NK-92 (cell line): ENCODE data around the gene RABGGTA.

Experiments
- DNase-seq: peaks from one replicate; lab custom pipeline; 2025; ENCODE audit not compliant: unreplicated experiment; lab: John Stamatoyannopoulos, UW

The RABGGTA gene, protein sequence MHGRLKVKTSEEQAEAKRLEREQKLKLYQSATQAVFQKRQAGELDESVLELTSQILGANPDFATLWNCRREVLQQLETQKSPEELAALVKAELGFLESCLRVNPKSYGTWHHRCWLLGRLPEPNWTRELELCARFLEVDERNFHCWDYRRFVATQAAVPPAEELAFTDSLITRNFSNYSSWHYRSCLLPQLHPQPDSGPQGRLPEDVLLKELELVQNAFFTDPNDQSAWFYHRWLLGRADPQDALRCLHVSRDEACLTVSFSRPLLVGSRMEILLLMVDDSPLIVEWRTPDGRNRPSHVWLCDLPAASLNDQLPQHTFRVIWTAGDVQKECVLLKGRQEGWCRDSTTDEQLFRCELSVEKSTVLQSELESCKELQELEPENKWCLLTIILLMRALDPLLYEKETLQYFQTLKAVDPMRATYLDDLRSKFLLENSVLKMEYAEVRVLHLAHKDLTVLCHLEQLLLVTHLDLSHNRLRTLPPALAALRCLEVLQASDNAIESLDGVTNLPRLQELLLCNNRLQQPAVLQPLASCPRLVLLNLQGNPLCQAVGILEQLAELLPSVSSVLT

DNA sequence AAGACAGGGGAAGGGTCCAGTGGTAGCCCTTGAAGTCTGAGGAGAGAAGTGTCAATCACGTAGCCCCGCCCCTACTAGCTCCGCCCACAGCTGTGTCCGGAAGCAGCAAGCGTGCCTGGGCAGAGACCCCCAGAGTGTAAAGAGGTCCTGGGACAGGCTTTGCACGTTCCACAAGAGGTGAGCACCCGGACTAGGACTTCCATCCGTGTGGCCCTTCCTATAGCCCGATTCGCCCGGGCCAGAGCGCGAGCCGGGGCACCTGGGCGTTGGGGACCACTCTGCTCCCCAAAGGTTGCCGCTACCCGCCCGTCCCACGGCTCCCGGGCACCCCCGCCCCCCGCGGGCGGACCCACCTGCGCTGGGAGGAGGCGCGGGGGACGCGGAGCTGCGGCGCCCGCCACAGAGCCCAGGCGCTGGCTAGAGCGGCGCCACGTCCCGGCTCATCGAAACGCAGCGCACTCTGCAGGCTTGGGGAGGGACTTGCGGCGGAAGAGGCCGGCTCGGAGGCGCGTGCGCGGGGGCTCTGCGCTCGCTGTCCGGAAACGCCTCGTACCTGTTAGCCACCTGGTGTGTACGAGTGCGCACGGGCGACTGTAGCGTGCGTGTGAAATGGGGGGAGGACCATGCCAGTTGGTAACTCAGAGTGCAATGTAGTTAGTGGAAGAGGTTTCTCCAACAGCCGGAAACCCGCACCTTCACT is at the start of gene RABGGTA:
RABGGTA (minus strand) TSS at position 464 of the 700 bp plus-strand sequence. CDS start 482 bp downstream, outside the sequence.
- peak; percentile 64 for DNase-seq

GRCh38 chr14:24317141-24317928 is 45.9 kb upstream of the RABGGTA start:
- no peak for DNase-seq

- DNase-seq = no peak
Observed at GRCh38 chr14:24316597-24316950, 45.2 kb upstream of the RABGGTA start.

DNA sequence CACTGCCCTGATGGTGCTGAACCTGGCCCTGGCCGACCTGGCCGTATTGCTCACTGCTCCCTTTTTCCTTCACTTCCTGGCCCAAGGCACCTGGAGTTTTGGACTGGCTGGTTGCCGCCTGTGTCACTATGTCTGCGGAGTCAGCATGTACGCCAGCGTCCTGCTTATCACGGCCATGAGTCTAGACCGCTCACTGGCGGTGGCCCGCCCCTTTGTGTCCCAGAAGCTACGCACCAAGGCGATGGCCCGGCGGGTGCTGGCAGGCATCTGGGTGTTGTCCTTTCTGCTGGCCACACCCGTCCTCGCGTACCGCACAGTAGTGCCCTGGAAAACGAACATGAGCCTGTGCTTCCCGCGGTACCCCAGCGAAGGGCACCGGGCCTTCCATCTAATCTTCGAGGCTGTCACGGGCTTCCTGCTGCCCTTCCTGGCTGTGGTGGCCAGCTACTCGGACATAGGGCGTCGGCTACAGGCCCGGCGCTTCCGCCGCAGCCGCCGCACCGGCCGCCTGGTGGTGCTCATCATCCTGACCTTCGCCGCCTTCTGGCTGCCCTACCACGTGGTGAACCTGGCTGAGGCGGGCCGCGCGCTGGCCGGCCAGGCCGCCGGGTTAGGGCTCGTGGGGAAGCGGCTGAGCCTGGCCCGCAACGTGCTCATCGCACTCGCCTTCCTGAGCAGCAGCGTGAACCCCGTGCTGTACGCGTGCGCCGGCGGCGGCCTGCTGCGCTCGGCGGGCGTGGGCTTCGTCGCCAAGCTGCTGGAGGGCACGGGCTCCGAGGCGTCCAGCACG is 44.6 kb upstream of the RABGGTA start:
- no peak for DNase-seq

DNA sequence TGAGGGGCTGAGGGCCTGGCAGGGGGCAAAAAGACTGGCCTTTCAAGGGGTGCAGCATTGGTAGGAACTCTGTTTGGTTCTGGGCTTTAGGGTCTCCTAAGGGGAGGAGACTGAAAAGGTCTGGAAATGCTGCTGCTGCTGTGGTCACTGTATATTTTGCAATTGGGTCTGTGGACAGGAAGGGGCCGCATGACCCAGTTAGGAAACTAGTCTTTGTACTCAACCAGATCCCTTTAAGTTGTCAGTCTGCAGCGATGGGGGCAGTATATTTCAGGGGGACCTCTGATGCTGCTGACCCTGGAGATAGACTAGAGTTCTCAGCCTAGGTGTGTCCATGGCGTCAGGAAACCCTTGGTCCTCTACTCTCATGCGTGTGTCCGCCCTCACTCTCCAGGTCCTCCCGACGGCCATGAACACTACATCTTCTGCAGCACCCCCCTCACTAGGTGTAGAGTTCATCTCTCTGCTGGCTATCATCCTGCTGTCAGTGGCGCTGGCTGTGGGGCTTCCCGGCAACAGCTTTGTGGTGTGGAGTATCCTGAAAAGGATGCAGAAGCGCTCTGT is 43.9 kb upstream of the RABGGTA start:
- DNase-seq = no peak

GRCh38 chr14:24314377-24315193 is 43.2 kb upstream of the RABGGTA start:
- DNase-seq = no peak

- DNase-seq = no peak
Observed at GRCh38 chr14:24313913-24314312, 42.5 kb upstream of the RABGGTA start.

- no peak for DNase-seq
Observed at GRCh38 chr14:24312736-24313507, 41.5 kb upstream of the RABGGTA start.

DNA sequence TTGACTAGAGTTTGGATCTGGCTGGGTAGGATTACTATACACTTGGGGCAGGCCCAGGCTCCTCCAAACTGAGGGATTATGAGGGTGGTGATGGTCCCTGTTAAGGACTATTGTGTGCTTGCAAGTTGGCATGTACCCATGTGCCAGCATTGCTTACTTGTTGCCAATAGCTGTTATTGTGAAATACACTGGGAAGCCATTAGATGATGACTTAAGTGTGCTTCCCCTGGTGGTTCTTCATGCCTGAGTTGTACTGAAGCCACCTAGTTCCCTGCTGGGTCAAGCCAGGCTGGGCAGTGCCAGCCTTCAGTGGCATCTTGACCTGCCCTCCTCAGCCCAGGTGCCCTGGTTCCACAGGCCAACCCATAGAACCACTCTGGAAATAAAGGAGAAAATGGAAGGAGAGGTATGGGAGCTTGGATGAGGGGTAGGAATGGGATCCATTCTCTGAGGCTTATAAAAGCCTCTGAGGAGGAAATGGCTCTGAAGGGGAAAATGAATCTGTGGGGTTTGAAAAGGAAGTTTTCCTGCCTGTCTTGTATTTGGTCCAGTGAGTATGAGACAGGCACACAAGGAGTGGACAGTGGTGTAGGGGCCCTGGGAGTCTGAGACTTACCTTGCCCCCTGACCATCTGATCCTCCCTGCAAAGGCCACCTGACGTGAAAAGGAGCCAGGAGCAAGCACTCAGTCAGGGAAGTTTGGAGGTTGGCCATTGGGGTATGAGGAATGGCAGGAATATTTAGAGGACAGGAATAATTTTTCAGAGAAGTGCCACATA is 40.6 kb upstream of the RABGGTA start:
- no peak for DNase-seq

DNA sequence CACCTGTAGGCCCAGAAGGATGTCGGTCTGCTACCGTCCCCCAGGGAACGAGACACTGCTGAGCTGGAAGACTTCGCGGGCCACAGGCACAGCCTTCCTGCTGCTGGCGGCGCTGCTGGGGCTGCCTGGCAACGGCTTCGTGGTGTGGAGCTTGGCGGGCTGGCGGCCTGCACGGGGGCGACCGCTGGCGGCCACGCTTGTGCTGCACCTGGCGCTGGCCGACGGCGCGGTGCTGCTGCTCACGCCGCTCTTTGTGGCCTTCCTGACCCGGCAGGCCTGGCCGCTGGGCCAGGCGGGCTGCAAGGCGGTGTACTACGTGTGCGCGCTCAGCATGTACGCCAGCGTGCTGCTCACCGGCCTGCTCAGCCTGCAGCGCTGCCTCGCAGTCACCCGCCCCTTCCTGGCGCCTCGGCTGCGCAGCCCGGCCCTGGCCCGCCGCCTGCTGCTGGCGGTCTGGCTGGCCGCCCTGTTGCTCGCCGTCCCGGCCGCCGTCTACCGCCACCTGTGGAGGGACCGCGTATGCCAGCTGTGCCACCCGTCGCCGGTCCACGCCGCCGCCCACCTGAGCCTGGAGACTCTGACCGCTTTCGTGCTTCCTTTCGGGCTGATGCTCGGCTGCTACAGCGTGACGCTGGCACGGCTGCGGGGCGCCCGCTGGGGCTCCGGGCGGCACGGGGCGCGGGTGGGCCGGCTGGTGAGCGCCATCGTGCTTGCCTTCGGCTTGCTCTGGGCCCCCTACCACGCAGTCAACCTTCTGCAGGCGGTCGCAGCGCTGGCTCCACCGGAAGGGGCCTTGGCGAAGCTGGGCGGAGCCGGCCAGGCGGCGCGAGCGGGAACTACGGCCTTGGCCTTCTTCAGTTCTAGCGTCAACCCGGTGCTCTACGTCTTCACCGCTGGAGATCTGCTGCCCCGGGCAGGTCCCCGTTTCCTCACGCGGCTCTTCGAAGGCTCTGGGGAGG is 39.5 kb upstream of the RABGGTA start, which contains the start of gene LTB4R:
LTB4R (plus strand) TSS at position 857 of the 959 bp plus-strand sequence. CDS start 4,150 bp downstream, outside the sequence.
- no peak for DNase-seq

- DNase-seq = no peak
Observed at GRCh38 chr14:24310265-24310645, 38.9 kb upstream of the RABGGTA start.

GRCh38 chr14:24309538-24310264 is 38.3 kb upstream of the RABGGTA start, which contains the start of gene LTB4R2:
TSS of gene LTB4R2 (plus strand) at chr14:24310140. CDS start at chr14:24310665, 525 bp downstream.
- DNase-seq = no peak

- no peak for DNase-seq
Observed at GRCh38 chr14:24308342-24309124, 37.1 kb upstream of the RABGGTA start.

DNA sequence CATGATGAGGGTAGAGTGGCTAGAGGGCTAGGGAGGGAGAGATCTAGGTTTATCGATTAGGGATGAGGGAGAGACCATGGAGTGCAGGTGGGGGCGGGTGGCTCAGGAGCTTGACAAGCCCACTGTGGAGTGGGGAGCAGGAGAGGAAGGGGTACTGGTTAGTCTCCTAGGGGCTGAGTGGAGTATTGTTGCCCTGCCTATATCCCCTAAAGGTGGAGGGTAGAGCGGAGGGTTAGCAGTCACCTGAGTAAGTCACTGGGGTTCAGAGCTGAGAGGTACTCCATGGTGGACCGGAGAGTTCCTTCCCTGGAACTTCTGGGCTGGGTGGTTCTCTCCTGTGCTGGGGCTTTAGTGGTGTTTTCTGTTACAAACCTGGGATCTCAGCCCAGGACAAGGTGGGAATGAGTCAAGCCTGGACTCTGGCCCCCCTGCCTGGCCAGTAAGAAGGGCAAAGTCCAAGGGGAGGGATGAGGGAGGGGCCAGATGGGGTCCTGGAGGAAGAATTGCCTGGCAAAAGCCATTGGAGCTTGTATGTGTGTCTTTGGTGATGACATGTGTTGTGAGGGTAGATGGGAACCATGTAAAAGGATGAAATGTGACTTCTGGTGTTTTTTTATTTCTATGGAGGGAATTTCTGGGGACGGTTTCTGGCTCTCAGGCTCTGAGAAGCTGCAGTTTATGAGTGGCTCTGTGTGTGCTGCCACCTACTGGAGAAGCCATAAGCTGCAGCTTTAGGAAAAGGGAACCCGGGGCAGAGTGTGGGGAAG is 36.4 kb upstream of the RABGGTA start, which contains the start of gene CIDEB:
CIDEB (minus strand) TSS at position 403 of the 767 bp plus-strand sequence; CDS start at position 284, 119 bp downstream.
- DNase-seq = no peak
